DMS 273 treated with DMSO at 0.1 percent for 48 hours (cell line): ENCODE results near the gene PEAK3.

Experiments used
- DNase-seq: peaks from one replicate; lab custom pipeline; 2025; lab: John Stamatoyannopoulos, UW

Gene PEAK3

GRCh38 chr19:2270423-2271233, 11.3 kb downstream of the PEAK3 start:
- DNase-seq: no peak

GRCh38 chr19:2270157-2270422, 11.9 kb downstream of the PEAK3 start:
- DNase-seq: no peak

- peak; percentile 85 for DNase-seq
These were observed 12.5 kb downstream of the PEAK3 start for GRCh38 chr19:2269244-2270156.

- DNase-seq: no peak
These were observed 13.1 kb downstream of the PEAK3 start for GRCh38 chr19:2268861-2269243.

- DNase-seq: no peak
These were observed 13.5 kb downstream of the PEAK3 start for GRCh38 chr19:2268480-2268830.

GRCh38 chr19:2266183-2266993, 15.6 kb downstream of the PEAK3 start:
- DNase-seq: no peak

- DNase-seq: no peak
These were observed 20.4 kb downstream of the PEAK3 start for GRCh38 chr19:2261438-2262172.

GRCh38 chr19:2260341-2260805, 21.6 kb downstream of the PEAK3 start:
- no peak for DNase-seq

- DNase-seq: no peak
These were observed 22.6 kb downstream of the PEAK3 start for GRCh38 chr19:2259336-2259735.

- no peak for DNase-seq
These were observed 25.8 kb downstream of the PEAK3 start, which contains the start of gene JSRP1 for GRCh38 chr19:2255982-2256685. Gene JSRP1, minus strand, starts transcription at chr19:2256417. Its CDS starts 1,103 bp downstream, at chr19:2255314.

- no peak for DNase-seq
These were observed 26.7 kb downstream of the PEAK3 start for GRCh38 chr19:2255112-2255845.

- DNase-seq: no peak
These were observed 27.7 kb downstream of the PEAK3 start for GRCh38 chr19:2254064-2254872.

- DNase-seq: no peak
These were observed 28.6 kb downstream of the PEAK3 start for GRCh38 chr19:2253106-2254063.

- no peak for DNase-seq
These were observed 29.2 kb downstream of the PEAK3 start for GRCh38 chr19:2252797-2253105.

- no peak for DNase-seq
These were observed 29.7 kb downstream of the PEAK3 start for GRCh38 chr19:2252055-2252796.

- DNase-seq: no peak
These were observed 30.6 kb downstream of the PEAK3 start for GRCh38 chr19:2251106-2252054.

- DNase-seq: no peak
These were observed 31.2 kb downstream of the PEAK3 start for GRCh38 chr19:2250766-2251105.
